Measurements from ENCODE around the gene ARHGEF7. TPM values are rescaled to one million over a fixed set of nuclear protein-coding genes. Genes with fewer than 3 reads are reported as not detected.
A peak's percentile ranks its signal among the peaks of the same experiment; 100 is the strongest.

Gene ARHGEF7
- polyA plus RNA-seq, 1 experiment = 40.3 TPM

GRCh38 chr13:111114362-111115060 is 599 bp upstream of the ARHGEF7 start:
- DNase-seq (ENCODE audit: low read depth, low spot score) = no peak
- Histone ChIP-seq H3K27me3 (ENCODE audit: control insufficient read depth, insufficient read depth, low read length) (peaks cover 63% of the 10 kb centered on the region), H3K9me3 (ENCODE audit: control insufficient read depth, insufficient read depth, low read length) (peaks cover 4% of the 10 kb centered on the region), H3K27ac (ENCODE audit: low read depth, low read length) (no peak overlapping the region), H3K4me3 (ENCODE audit: low read depth, low read length) (peak overlapping the region; percentile 55)
- CTCF ChIA-PET = no interaction called here
- TF ChIP-seq CTCF (IDR thresholded peaks at IDR 0.05; ENCODE audit: low read depth, low read length) = no peak
- POLR2A ChIA-PET = no interaction called here

DNA sequence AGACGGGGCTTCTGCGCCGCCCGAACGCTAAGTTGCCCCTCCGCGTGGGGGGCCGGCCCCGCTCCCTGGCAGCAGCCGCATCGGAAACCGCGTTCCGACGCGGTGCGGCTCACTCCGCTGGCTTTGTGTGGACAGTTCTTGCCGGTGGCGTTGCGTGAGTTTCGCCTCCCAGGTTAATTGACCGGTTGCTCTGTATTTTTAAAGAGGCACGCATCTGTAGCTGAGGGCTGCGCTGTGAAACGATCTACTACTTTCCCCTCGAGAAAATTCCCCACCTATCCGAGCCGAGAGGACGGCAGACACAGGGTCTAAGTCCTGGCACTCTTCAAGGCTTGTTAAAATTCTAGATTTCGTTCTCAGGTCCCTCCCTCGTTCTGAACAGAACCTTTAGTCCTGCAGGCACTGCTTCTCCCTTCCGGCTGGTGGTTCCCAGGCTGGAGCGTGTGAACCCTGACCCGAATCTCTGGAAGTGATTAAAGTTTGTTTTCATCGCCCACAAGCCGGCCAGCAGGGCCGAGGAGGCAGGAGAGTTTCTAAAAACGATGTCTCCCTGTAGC is 933 bp downstream of the ARHGEF7 start:
- POLR2A ChIA-PET = no interaction called here

DNA sequence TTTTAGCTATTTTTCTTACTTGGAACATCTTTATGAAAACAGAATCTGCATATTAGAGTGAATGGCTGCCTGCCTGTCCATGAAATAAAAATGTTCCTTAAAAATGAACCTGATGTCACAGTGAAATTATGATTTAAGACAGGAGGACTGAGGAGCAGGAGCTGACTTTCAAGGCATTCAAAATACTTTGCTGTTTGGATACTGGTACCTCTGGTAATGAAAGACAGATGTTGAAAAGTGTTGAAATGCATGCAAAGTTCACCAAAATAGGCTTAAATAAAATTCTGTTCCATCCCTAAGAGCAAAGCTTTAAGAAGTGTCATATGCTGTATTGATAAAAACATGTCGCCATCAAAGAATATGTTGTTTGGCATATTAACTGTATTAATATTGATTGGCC is 1.7 kb downstream of the ARHGEF7 start:
- Histone ChIP-seq H3K9me3 (ENCODE audit: control insufficient read depth, insufficient read depth, low read length) (no peaks in the 10 kb centered on the region; the same call in 1 of the 2 replicates), H3K4me3 (ENCODE audit: low read depth, low read length) (no peak overlapping the region), H3K27ac (ENCODE audit: low read depth, low read length) (no peak overlapping the region), H3K27me3 (ENCODE audit: control insufficient read depth, insufficient read depth, low read length) (peaks cover 55% of the 10 kb centered on the region)
- DNase-seq (ENCODE audit: low read depth, low spot score) = no peak
- CTCF ChIA-PET = interaction anchor here (1.1 to 1.8 kb wide), 3 partner anchors 49 to 344 kb away, joined by 3 to 6 read pairs (median 4); partner anchors contain the start of gene ANKRD10
- TF ChIP-seq CTCF (IDR thresholded peaks at IDR 0.05; ENCODE audit: low read depth, low read length) = no peak
- POLR2A ChIA-PET = no interaction called here

More for the DNA sequence above, 933 bp downstream of the ARHGEF7 start:
- CTCF ChIA-PET = interaction anchor here (0.6 to 1.8 kb wide), 2 partner anchors 170 to 201 kb away, joined by 3 to 6 read pairs; partner anchors contain the start of gene ANKRD10
- DNase-seq (ENCODE audit: low read depth, low spot score) = peak; percentile 70
- Histone ChIP-seq H3K9me3 (ENCODE audit: control insufficient read depth, insufficient read depth, low read length) (no peaks in the 10 kb centered on the region; the same call in 1 of the 2 replicates), H3K4me3 (ENCODE audit: low read depth, low read length) (peak overlapping the region; percentile 62), H3K27me3 (ENCODE audit: control insufficient read depth, insufficient read depth, low read length) (peaks cover 56% of the 10 kb centered on the region), H3K27ac (ENCODE audit: low read depth, low read length) (peak overlapping the region; percentile 39)
- TF ChIP-seq CTCF (IDR thresholded peaks at IDR 0.05; ENCODE audit: low read depth, low read length) = 0 out of 2 replicates have a peak, but pooled peaks have one; percentile 4

GRCh38 chr13:111117289-111117688 is 2.2 kb downstream of the ARHGEF7 start:
- ChIA-PET POLR2A (no interaction called here), CTCF (interaction anchor here (1.1 to 1.8 kb wide), 3 partner anchors 50 to 344 kb away, joined by 3 to 6 read pairs (median 4); partner anchors contain the start of gene ANKRD10)
- no peak for DNase-seq (ENCODE audit: low read depth, low spot score)
- Histone ChIP-seq H3K27me3 (ENCODE audit: control insufficient read depth, insufficient read depth, low read length) (peaks cover 53% of the 10 kb centered on the region), H3K4me3 (ENCODE audit: low read depth, low read length) (no peak overlapping the region), H3K27ac (ENCODE audit: low read depth, low read length) (no peak overlapping the region), H3K9me3 (ENCODE audit: control insufficient read depth, insufficient read depth, low read length) (no peaks in the 10 kb centered on the region; the same call in 1 of the 2 replicates)
- TF ChIP-seq CTCF (IDR thresholded peaks at IDR 0.05; ENCODE audit: low read depth, low read length) = no peak

DNA sequence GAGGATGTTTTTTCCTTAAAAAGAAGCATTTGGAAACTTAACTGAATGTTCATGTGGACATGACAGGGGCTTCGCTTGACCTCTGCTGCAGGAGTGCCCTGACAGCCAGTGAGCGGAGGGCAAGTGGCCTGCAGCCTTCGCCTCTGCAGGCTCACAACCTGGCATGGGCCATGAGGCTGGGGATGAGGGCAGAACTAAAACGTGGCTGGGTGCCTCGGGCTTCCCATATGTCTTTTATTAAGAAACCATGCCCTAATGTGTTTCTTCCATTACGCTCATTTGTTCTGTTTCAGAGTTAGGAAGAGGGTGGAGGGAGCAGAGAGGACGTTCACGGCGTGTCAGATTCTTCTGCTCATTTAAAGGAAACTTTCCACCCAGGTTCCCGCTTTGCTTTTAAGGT is 2.9 kb downstream of the ARHGEF7 start:
- Histone ChIP-seq H3K9me3 (ENCODE audit: control insufficient read depth, insufficient read depth, low read length) (no peaks in the 10 kb centered on the region; the same call in 1 of the 2 replicates), H3K27ac (ENCODE audit: low read depth, low read length) (no peak overlapping the region), H3K4me3 (ENCODE audit: low read depth, low read length) (no peak overlapping the region), H3K27me3 (ENCODE audit: control insufficient read depth, insufficient read depth, low read length) (peaks cover 48% of the 10 kb centered on the region)
- POLR2A ChIA-PET = no interaction called here
- no peak for TF ChIP-seq CTCF (IDR thresholded peaks at IDR 0.05; ENCODE audit: low read depth, low read length)
- DNase-seq (ENCODE audit: low read depth, low spot score) = no peak
- CTCF ChIA-PET = interaction anchor here (1.3 to 1.8 kb wide), 2 partner anchors 50 to 203 kb away, joined by 4 to 6 read pairs; partner anchors contain the start of gene ANKRD10

Measured in AG04450 (cell line).